Left forelimb (tissue), 1 donor: ENCODE data around the gene COA5.

ENCODE experiments used
- DNase-seq: peaks from one replicate; pipeline ENCODE4 v3.0.0-alpha.2; 2018; ENCODE audit warnings: low spot score

COA5 gene

DNA sequence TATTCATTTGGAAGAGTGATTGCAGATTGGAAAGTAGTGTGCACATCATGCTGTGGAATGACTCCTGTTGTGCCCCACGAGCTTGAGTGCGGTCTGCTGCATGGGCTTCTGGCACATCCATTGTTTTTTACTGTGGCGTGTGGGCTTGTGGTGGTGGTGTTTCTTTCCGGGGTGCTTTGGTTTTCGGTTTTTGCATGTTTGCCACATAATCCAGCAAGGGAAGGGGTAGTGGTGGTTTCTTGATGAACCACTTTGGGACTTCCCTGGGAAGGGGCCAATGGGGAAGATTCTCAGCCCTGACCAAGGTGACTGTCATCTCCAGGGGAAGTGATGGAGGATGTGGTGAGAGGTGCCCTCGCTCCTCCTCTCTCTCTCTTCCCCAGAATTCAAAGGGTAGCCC lies 57.0 kb downstream of the COA5 start:
- peak; percentile 18 for DNase-seq

DNA sequence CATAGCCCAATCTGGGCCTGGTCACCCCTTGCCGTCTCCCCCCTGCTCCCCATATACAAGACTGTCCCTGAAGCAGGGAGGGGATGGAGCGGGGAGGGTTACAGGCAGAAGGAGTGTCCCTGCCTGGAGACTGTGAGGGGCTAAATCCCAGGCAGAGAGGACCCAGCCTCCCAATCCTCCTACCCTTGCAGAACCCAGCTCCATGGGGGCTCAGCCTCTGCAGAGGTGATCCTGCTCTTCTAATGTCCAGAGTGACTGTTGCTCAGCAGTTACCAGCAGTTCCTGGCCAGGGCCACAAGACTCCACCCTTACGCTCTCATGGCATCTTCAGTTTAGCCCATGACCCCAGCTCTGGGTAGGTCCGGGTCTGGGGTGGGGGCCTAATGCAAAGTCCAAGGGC lies 58.1 kb downstream of the COA5 start:
- peak; percentile 6 for DNase-seq
